A549 (cell line): ENCODE results near the gene CRIP3.

ENCODE experiments used
- BHLHE40 ChIP-seq: IDR thresholded peaks from 2 replicates; pipeline ENCODE4 v1.6.1; 2012; ENCODE audit warnings: low read depth, low read length, inconsistent platforms
- CHD2 ChIP-seq: fragments of 150-350 bp; IDR thresholded peaks from 2 replicates; pipeline ENCODE4 v1.6.1; 2014; ENCODE audit warnings: low read length; ENCODE audit not compliant: partially characterized antibody
- CTCF ChIP-seq: fragments of >200 bp; sonication (Bioruptor Twin); formaldehyde crosslinking; IDR thresholded peaks from 3 replicates; pipeline ENCODE4 v1.5.1; 2016
- FOSB ChIP-seq: fragments of 250-450 bp; sonication (Bioruptor Pico); IDR thresholded peaks from 2 replicates; pipeline ENCODE4 v1.5.0; 2020; ENCODE audit warnings: mild to moderate bottlenecking, moderate library complexity
- HDAC2 ChIP-seq: fragments of 200-600 bp; sonication (generic); IDR thresholded peaks from 2 replicates; pipeline ENCODE4 v1.6.1; 2016
- PHF8 ChIP-seq: fragments of 200-600 bp; sonication (generic); IDR thresholded peaks from 2 replicates; pipeline ENCODE4 v1.6.1; 2016; ENCODE audit warnings: low read depth, mild to moderate bottlenecking, antibody characterized with exemption, moderate library complexity, borderline replicate concordance
- POLR2A ChIP-seq: IDR thresholded peaks from 2 replicates; pipeline ENCODE4 v1.6.1; 2012; ENCODE audit warnings: mild to moderate bottlenecking, low read length
- RAD21 ChIP-seq, 2 experiments: fragments of >200 bp in 1 of 2; sonication (Bioruptor Twin) in 1 of 2; formaldehyde crosslinking in 1 of 2; IDR thresholded peaks in 1 of 2; conservative IDR thresholded peaks in 1 of 2; 2 replicates in 1 of 2; 3 replicates in 1 of 2; pipeline ENCODE4 v1.6.1; 2012 to 2018; ENCODE audit warnings: inconsistent platforms in 1 of 2

- TF ChIP-seq POLR2A, result no peak
- TF ChIP-seq CTCF, result no peak
- no peak for TF ChIP-seq CHD2
- no peak for TF ChIP-seq RAD21 (conservative IDR thresholded peaks at IDR 0.05 in 1 of 2, IDR thresholded peaks at IDR 0.05 in 1 of 2)
- TF ChIP-seq PHF8, result no peak
- TF ChIP-seq HDAC2, result no peak
- no peak for TF ChIP-seq BHLHE40
- no peak for TF ChIP-seq FOSB (CRISPR knock-in tag)
Observed at GRCh38 chr6:43286456-43286979, 22.1 kb downstream of the CRIP3 start.
